HepG2 (cell line): ENCODE results near the gene STAT4.

Experiments used
- HDAC2 ChIP-seq: sonication (generic); formaldehyde crosslinking; IDR thresholded peaks from 2 replicates; pipeline ENCODE4 v1.4.0; 2020; ENCODE audit warnings: missing genetic modification reagents
- HNRNPH1 ChIP-seq: fragments of 200-400 bp; formaldehyde crosslinking; optimal IDR thresholded peaks from 2 replicates; pipeline ENCODE3; 2017; ENCODE audit warnings: mild to moderate bottlenecking, low read depth, low read length
- JUNB ChIP-seq: sonication (generic); formaldehyde crosslinking; IDR thresholded peaks from 2 replicates; pipeline ENCODE4 v1.8.0; 2022; ENCODE audit warnings: missing genetic modification reagents, mild to moderate bottlenecking, borderline replicate concordance
- NFYB ChIP-seq: sonication (generic); formaldehyde crosslinking; IDR thresholded peaks from 2 replicates; pipeline ENCODE4 v1.4.0; 2020; ENCODE audit warnings: missing genetic modification reagents
- RFX5 ChIP-seq: IDR thresholded peaks from 2 replicates; pipeline ENCODE4 v1.6.1; 2011; ENCODE audit warnings: low read depth, low read length, improper control_type of control experiment
- SUZ12 ChIP-seq: fragments of 150-350 bp; IDR thresholded peaks from 2 replicates; pipeline ENCODE4 v1.6.1; 2014; ENCODE audit warnings: low read depth, low read length
- U2AF2 ChIP-seq: fragments of 200-400 bp; formaldehyde crosslinking; IDR thresholded peaks from 2 replicates; pipeline ENCODE4 v1.6.1; 2017; ENCODE audit warnings: low read depth, mild to moderate bottlenecking, low read length
- ZNF138 ChIP-seq: sonication (generic); formaldehyde crosslinking; IDR thresholded peaks from 2 replicates; pipeline ENCODE4 v1.5.0; 2020; ENCODE audit warnings: mild to moderate bottlenecking, low read depth, missing genetic modification reagents
- ZNF678 ChIP-seq: sonication (generic); formaldehyde crosslinking; IDR thresholded peaks from 2 replicates; pipeline ENCODE4 v1.4.0; 2020; ENCODE audit warnings: mild to moderate bottlenecking, missing genetic modification reagents
- ZSCAN25 ChIP-seq: sonication (generic); formaldehyde crosslinking; IDR thresholded peaks from 2 replicates; pipeline ENCODE4 v1.8.0; 2022; ENCODE audit warnings: mild to moderate bottlenecking, missing genetic modification reagents
- TF ChIP-seq, protein P1 (sequence below), 2 experiments: IDR thresholded peaks; 2 replicates each; pipeline ENCODE4 v1.6.1; 2011 to 2012; ENCODE audit warnings: low read length in 2 of 2, borderline replicate concordance in 1 of 2, low read depth in 1 of 2, mild to moderate bottlenecking in 1 of 2, moderate library complexity in 1 of 2

DNA sequence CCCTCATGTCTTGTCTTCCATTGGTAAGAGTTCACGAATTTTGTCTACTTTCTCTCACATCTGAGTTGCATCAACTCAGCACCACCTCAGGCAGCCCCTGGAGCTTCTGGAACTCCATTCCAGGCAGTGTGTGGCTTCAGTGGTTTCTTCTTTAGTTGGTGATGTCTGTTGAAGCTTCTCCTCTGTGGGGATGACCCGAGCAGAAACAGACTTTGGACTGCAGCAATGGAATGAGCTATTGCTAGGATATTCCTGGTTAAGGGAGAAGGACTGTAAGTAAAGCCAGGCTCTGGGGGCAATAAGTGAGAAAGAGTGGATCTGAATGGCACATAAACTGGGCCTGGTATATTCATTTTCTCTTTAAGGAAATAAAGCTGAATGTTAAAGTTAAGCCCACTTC lies 32.3 kb upstream of the STAT4 start:
- TF ChIP-seq, protein P1, sequence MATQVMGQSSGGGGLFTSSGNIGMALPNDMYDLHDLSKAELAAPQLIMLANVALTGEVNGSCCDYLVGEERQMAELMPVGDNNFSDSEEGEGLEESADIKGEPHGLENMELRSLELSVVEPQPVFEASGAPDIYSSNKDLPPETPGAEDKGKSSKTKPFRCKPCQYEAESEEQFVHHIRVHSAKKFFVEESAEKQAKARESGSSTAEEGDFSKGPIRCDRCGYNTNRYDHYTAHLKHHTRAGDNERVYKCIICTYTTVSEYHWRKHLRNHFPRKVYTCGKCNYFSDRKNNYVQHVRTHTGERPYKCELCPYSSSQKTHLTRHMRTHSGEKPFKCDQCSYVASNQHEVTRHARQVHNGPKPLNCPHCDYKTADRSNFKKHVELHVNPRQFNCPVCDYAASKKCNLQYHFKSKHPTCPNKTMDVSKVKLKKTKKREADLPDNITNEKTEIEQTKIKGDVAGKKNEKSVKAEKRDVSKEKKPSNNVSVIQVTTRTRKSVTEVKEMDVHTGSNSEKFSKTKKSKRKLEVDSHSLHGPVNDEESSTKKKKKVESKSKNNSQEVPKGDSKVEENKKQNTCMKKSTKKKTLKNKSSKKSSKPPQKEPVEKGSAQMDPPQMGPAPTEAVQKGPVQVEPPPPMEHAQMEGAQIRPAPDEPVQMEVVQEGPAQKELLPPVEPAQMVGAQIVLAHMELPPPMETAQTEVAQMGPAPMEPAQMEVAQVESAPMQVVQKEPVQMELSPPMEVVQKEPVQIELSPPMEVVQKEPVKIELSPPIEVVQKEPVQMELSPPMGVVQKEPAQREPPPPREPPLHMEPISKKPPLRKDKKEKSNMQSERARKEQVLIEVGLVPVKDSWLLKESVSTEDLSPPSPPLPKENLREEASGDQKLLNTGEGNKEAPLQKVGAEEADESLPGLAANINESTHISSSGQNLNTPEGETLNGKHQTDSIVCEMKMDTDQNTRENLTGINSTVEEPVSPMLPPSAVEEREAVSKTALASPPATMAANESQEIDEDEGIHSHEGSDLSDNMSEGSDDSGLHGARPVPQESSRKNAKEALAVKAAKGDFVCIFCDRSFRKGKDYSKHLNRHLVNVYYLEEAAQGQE (IDR thresholded peaks at IDR 0.05; ENCODE audit: borderline replicate concordance in 1 of 2, low read depth in 1 of 2, low read length in 2 of 2): no peak
- TF ChIP-seq HNRNPH1 (no peak), ZNF138 (CRISPR knock-in tag) (no peak), HDAC2 (CRISPR knock-in tag) (no peak), NFYB (CRISPR knock-in tag) (no peak), RFX5 (no peak), ZSCAN25 (no peak), JUNB (CRISPR knock-in tag) (no peak), U2AF2 (no peak), SUZ12 (no peak), ZNF678 (CRISPR knock-in tag) (no peak)
